Measurements from ENCODE around the gene PLCB1.

The PLCB1 gene

DNA sequence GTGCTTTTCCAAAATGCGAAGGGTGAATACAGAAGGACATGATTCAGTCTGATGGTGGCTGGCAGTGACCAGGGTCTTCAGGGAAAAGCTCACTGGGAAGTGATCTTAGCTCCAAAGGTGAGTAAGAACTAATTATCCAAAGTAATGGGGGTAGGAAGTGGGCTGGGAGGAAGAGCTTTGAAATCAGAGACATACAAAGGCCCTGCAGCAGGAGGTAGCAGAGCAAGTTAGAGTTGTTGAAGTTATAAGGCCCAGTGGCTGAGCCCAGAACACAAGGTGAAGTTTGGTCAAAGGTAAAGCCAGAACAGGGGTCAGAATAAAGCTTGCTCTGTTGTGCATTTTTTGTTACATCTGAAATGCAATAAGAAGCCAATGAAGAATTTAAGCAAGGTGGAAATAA, 81.2 kb downstream of the PLCB1 start:
- H3K27me3 ChIP-seq (ENCODE audit: insufficient read depth, low read length) = no peaks in the 10 kb centered on the region
- H3K36me3 ChIP-seq (ENCODE audit: insufficient read depth, low read length) = no peaks in the 10 kb centered on the region
- H3K4me3 ChIP-seq (ENCODE audit: low read length) = no peak overlapping the region
- H3K4me1 ChIP-seq (ENCODE audit: insufficient read depth, low read length) = peaks cover 15% of the 10 kb centered on the region
- no peaks in the 10 kb centered on the region for H3K9me3 ChIP-seq (ENCODE audit: low read length)
- no peak overlapping the region for H2AFZ ChIP-seq (ENCODE audit: low read depth, low read length)

DNA sequence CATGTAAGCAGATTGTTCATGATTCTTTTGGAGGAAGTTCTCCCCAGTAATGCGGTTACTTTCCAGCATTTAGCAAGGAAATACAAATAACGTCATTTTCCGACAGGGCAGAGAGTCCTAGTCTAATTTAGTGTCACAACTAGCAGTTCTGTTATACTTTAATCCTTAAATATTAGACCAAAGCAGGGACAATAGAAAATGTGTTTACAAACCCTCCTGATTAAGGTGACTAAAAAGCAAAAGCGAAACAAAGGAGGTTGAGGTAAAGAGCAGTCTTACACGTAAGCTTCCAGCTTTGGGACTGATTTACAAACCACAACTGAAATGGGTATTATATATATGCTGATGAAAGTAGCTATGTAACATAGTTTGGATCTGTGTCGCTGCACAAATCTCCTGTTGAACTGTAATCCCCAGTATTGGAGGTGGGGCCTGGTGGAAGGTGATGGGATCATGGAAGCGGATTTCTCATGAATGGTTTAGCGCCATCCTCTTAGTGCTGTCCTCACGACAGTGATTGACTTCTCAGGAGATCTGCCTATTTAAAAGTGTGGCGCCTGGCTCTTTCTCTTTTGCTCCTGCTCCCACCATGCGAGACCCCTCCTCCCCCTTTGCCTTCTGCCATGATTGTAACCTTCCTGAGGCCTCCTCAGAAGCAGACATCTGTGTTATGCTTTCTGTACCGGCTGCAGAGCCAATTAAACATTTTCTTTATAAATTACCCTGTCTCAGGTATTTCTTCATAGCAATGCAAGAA, 81.9 kb downstream of the PLCB1 start:
- no peaks in the 10 kb centered on the region for H3K36me3 ChIP-seq (ENCODE audit: insufficient read depth, low read length)
- H3K9me3 ChIP-seq (ENCODE audit: low read length) = no peaks in the 10 kb centered on the region
- H2AFZ ChIP-seq (ENCODE audit: low read depth, low read length) = no peak overlapping the region
- H3K4me3 ChIP-seq (ENCODE audit: low read length) = no peak overlapping the region
- no peaks in the 10 kb centered on the region for H3K27me3 ChIP-seq (ENCODE audit: insufficient read depth, low read length)
- H3K4me1 ChIP-seq (ENCODE audit: insufficient read depth, low read length) = peaks cover 12% of the 10 kb centered on the region

DNA sequence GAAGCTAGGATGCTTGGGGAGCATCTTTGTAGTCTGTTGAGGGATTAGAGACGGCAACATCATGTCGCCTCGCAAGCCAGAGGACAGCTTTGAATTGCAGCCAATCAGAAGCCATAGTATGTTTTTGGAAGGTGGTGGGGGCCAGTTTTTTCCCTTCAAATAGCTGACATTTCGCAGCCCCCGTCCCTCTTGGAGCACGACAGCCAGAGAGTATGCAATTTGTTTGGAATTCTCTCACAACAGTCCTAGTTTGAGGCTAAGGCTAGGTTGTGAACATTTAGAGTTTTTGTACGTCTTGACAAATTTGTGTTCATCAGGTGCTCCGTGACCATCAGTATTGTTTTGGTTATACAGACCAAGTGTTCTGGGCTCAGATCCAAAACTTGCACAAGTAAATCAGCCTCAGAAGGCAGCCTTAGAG, 83.3 kb downstream of the PLCB1 start:
- Histone ChIP-seq H3K27me3 (ENCODE audit: insufficient read depth, low read length) (no peaks in the 10 kb centered on the region), H3K9me3 (ENCODE audit: low read length) (no peaks in the 10 kb centered on the region), H3K4me3 (ENCODE audit: low read length) (no peak overlapping the region), H2AFZ (ENCODE audit: low read depth, low read length) (no peak overlapping the region), H3K4me1 (ENCODE audit: insufficient read depth, low read length) (peaks cover 9% of the 10 kb centered on the region), H3K36me3 (ENCODE audit: insufficient read depth, low read length) (no peaks in the 10 kb centered on the region)

DNA sequence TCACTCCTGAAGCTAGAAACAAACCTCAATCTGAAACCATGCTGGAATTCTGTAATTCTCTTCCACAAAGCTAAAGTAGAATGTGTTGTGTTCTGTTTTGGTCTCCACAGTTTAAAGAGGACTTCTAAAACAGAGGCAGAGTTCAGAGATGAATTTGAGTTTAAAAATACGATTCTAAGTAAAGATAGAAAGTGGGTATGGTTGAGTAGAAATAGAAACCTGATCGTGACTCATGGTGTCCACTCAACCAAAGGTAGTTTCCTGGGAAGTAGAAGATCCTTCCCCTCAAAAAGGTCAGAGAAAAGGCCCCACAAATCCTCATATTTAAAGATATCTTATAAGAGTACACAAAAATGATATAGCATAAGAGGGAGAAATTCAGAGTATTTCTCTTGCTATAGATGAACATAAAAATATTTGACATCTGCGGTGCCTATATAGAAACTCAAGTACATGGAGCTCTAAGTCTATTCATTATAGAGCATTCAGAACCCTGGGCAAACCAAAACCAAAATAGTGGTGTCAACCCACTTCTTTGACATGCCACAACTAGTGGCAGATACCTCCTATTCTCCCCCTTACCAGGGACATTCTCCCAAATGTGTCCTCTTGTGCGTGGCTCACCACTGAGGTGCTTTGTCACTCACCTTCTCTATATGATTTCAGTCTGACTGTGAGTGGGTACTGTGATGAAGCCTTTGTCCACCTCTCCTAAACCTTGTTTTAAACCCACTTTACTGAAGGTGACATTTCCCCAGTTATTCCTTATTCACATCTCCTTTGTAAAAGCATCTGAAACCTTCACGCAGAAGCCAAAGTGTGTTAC, 84.5 kb downstream of the PLCB1 start:
- no peak overlapping the region for H2AFZ ChIP-seq (ENCODE audit: low read depth, low read length)
- peaks cover 9% of the 10 kb centered on the region for H3K4me1 ChIP-seq (ENCODE audit: insufficient read depth, low read length)
- H3K4me3 ChIP-seq (ENCODE audit: low read length) = no peak overlapping the region
- no peaks in the 10 kb centered on the region for H3K27me3 ChIP-seq (ENCODE audit: insufficient read depth, low read length)
- H3K36me3 ChIP-seq (ENCODE audit: insufficient read depth, low read length) = no peaks in the 10 kb centered on the region
- H3K9me3 ChIP-seq (ENCODE audit: low read length) = no peaks in the 10 kb centered on the region

DNA sequence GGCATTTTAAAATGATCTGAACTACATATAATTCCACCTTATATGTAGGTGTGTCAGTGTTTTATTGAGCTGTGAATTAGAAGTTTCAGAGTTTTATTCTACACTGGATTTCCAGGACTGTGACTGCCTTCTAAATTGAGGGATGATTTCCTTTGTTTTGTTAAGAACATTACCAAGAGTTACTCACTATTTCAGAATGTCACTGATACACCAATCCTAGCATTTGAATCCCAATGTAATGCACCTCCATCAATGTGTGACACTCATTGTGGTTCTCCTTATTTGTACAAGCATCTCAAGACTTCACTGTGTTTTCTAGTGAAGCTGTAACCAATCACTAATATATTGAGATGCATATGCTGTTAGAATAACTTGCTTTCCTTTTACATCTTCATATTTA, 86.8 kb downstream of the PLCB1 start:
- Histone ChIP-seq H3K27me3 (ENCODE audit: insufficient read depth, low read length) (no peaks in the 10 kb centered on the region), H3K9me3 (ENCODE audit: low read length) (no peaks in the 10 kb centered on the region), H3K36me3 (ENCODE audit: insufficient read depth, low read length) (no peaks in the 10 kb centered on the region), H3K4me1 (ENCODE audit: insufficient read depth, low read length) (peaks cover 9% of the 10 kb centered on the region), H2AFZ (ENCODE audit: low read depth, low read length) (no peak overlapping the region), H3K4me3 (ENCODE audit: low read length) (no peak overlapping the region)

DNA sequence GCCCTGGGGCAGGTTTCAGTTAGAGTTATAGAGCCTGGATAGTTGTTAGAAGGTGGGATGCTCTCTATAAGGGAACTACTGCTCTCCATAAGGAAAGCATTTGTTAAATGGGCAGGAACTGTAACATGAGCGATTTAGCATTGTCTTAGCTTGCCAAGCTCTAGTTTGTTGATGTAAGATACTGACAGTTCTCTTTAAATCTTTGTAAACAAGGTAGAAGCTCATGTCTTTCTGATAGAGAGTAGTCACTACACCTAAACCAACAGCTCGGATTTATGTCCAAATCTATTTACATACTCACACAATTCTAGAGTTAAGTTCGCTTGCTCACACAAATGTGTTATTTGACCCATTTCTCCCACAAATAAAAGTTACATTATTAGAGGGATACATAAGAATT, 87.3 kb downstream of the PLCB1 start:
- H3K4me1 ChIP-seq (ENCODE audit: insufficient read depth, low read length) = peaks cover 9% of the 10 kb centered on the region
- no peaks in the 10 kb centered on the region for H3K36me3 ChIP-seq (ENCODE audit: insufficient read depth, low read length)
- H3K27me3 ChIP-seq (ENCODE audit: insufficient read depth, low read length) = no peaks in the 10 kb centered on the region
- no peaks in the 10 kb centered on the region for H3K9me3 ChIP-seq (ENCODE audit: low read length)
- H2AFZ ChIP-seq (ENCODE audit: low read depth, low read length) = no peak overlapping the region
- H3K4me3 ChIP-seq (ENCODE audit: low read length) = no peak overlapping the region

DNA sequence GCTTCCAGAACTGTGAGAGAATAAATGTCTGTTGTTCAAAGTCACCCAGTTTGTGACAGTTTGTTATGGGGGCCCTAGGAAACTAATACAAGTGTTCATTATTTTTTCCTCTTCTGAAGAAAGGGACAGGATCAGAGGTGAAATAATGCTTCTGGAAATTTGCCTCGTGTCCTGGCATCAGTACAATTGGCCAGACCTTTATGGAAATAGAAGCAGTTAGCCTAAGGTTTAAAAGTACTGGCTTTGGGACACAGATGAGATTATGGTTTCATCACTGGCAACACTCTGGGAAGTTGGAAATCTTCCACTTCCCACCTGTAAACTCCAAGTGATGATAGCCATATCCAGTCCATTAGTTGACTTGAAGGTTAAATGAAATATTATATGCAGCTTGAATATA, 88.7 kb downstream of the PLCB1 start:
- no peaks in the 10 kb centered on the region for H3K9me3 ChIP-seq (ENCODE audit: low read length)
- no peaks in the 10 kb centered on the region for H3K27me3 ChIP-seq (ENCODE audit: insufficient read depth, low read length)
- no peak overlapping the region for H2AFZ ChIP-seq (ENCODE audit: low read depth, low read length)
- H3K4me3 ChIP-seq (ENCODE audit: low read length) = no peak overlapping the region
- H3K36me3 ChIP-seq (ENCODE audit: insufficient read depth, low read length) = no peaks in the 10 kb centered on the region
- H3K4me1 ChIP-seq (ENCODE audit: insufficient read depth, low read length) = no peaks in the 10 kb centered on the region

DNA sequence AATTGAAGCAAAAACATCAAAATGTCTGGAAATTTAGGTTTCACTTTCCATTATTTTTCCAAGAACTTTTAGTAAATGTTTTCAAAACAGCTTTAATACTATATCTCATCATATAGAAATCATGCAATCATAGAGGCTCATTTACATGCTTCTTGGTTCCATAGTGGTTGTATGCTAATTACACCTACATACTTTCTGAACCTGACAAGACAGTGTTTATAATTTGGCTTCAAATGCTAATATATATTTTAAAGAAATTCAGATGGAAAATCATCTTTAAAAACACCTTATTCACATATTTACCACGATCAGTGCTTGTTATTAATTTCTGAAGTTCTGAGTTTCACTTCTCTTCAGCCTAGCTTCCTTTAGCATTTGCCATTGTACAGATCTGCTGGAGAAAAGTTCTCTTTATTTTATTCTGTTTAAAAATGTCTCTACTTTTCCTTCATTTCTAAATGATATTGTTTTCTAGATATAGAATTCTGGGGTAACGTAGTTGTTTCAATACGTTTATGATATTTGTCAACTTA, 89.9 kb downstream of the PLCB1 start:
- Histone ChIP-seq H3K9me3 (ENCODE audit: low read length) (no peaks in the 10 kb centered on the region), H2AFZ (ENCODE audit: low read depth, low read length) (no peak overlapping the region), H3K4me3 (ENCODE audit: low read length) (no peak overlapping the region), H3K36me3 (ENCODE audit: insufficient read depth, low read length) (no peaks in the 10 kb centered on the region), H3K27me3 (ENCODE audit: insufficient read depth, low read length) (no peaks in the 10 kb centered on the region), H3K4me1 (ENCODE audit: insufficient read depth, low read length) (no peaks in the 10 kb centered on the region)

DNA sequence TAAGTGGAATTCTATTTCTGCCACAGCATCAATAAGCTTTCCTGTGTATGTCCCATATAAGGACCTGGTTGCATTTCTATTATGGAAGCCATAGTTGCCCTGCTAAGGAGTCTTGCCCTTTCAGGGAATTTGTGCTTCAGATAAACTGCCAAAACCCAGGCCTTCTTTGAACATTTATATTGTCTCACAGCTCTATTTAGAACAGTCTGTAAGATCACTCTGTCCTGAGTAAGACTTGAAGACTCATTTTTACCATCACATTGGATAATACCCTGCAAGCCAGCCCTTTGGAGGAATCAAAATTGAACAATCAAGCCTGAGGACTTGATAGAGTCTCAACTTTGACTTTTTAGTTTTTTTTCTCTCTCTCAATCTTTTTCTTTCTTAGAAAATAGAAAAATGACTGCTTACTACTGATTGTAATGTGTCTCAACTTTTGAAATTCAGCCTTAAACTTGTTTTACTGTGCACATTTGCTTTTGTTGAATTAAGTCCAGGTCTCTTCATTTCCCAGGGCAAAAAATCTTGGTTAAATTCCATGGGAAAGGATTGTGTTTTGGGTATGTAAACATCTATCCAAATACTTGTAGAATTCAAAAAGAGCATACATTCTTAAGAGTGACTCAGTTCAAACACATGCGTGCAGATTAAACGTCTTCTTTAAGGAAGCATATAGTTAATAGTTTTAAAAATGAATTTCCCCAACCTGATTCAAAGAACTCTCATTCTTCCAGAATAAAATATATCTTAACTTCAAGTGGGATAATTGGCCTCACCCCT, 91.2 kb downstream of the PLCB1 start:
- Histone ChIP-seq H3K36me3 (ENCODE audit: insufficient read depth, low read length) (no peaks in the 10 kb centered on the region), H2AFZ (ENCODE audit: low read depth, low read length) (no peak overlapping the region), H3K27me3 (ENCODE audit: insufficient read depth, low read length) (no peaks in the 10 kb centered on the region), H3K4me3 (ENCODE audit: low read length) (no peak overlapping the region), H3K9me3 (ENCODE audit: low read length) (no peaks in the 10 kb centered on the region), H3K4me1 (ENCODE audit: insufficient read depth, low read length) (no peaks in the 10 kb centered on the region)

DNA sequence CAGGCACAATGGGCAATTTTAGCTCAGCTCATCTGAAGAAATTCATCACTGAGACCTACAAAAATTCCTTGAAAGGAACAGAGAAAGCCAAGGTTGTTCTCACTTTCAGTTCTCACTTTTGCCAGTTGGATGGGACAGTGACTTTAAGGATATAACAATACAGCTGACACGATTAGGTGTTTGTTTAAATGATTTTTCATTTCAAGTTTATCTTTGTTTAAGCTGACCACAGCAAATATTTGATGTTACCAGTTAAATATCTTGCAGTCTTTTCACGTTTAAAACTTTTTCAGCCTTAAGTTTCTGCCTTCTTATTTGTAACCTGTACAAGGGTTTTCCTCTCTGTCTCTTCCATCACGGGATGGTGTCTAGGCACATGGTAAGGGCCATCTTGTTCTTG, 93.6 kb downstream of the PLCB1 start:
- Histone ChIP-seq H3K36me3 (ENCODE audit: insufficient read depth, low read length) (no peaks in the 10 kb centered on the region), H3K9me3 (ENCODE audit: low read length) (no peaks in the 10 kb centered on the region), H3K4me3 (ENCODE audit: low read length) (no peak overlapping the region), H3K27me3 (ENCODE audit: insufficient read depth, low read length) (no peaks in the 10 kb centered on the region), H3K4me1 (ENCODE audit: insufficient read depth, low read length) (no peaks in the 10 kb centered on the region), H2AFZ (ENCODE audit: low read depth, low read length) (no peak overlapping the region)

DNA sequence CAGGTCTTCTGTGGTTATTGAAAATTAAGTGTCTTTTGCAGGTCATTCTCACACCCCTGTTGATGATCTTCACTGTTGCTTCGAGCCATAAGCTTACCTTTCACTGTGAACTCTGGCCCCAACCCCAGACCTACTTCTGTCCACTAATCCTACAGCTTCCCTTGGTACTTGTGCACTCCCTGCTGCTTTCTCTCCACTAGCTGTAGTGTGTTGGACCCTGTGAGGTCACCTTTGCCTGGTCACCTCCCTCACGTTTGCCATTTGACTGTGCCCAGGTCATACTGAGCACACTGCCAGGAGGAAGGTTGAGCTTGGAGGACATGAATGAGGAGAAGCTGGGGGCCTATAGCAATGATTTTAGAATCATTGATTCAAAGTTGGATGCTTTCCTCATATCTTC, 94.0 kb downstream of the PLCB1 start:
- Histone ChIP-seq H2AFZ (ENCODE audit: low read depth, low read length) (no peak overlapping the region), H3K9me3 (ENCODE audit: low read length) (no peaks in the 10 kb centered on the region), H3K27me3 (ENCODE audit: insufficient read depth, low read length) (no peaks in the 10 kb centered on the region), H3K4me3 (ENCODE audit: low read length) (no peak overlapping the region), H3K36me3 (ENCODE audit: insufficient read depth, low read length) (no peaks in the 10 kb centered on the region), H3K4me1 (ENCODE audit: insufficient read depth, low read length) (no peaks in the 10 kb centered on the region)

DNA sequence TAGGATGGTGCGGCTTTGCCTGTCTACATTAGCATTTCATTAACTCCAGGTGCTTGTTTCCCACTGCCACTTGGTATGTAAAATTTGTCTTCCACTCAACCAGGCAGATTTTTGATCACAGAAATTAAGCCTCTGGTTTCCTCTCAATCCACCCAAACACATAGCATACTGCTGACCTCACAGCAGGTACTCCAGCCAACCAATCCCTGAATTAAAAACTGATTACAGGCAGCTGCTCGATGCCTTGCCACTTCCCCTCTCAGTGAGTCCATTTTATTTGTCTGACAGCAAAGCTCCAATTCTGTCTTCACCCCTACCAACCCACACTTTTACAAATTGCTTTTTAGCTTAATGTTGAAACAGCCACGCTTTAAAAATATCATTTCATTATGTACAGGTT, 95.2 kb downstream of the PLCB1 start:
- H3K27me3 ChIP-seq (ENCODE audit: insufficient read depth, low read length) = no peaks in the 10 kb centered on the region

DNA sequence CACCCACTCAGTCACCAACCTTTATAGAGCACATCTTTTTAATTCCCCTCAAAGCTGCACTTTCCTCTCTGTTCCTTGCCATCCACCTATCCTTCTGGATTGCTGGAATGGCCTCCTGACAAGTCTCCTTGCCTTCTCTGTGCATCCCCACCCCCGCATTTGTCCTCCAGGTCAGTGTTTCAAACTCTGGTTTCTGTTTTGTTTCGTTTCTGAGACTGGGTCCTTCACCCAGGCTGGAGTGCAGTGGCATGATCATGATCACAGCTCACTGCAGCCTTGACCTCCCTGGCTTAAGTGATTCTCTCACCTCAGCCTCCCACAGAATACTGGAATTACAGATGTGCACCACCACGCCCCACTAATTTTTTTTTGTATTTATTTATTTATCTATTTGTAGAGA, 96.2 kb downstream of the PLCB1 start:
- peaks cover 2% of the 10 kb centered on the region for H3K9me3 ChIP-seq (ENCODE audit: low read length)
- H3K4me3 ChIP-seq (ENCODE audit: low read length) = no peak overlapping the region
- no peak overlapping the region for H2AFZ ChIP-seq (ENCODE audit: low read depth, low read length)
- H3K4me1 ChIP-seq (ENCODE audit: insufficient read depth, low read length) = no peaks in the 10 kb centered on the region
- H3K27me3 ChIP-seq (ENCODE audit: insufficient read depth, low read length) = no peaks in the 10 kb centered on the region
- no peaks in the 10 kb centered on the region for H3K36me3 ChIP-seq (ENCODE audit: insufficient read depth, low read length)

More for the DNA sequence above, 95.2 kb downstream of the PLCB1 start:
- Histone ChIP-seq H2AFZ (ENCODE audit: low read depth, low read length) (no peak overlapping the region), H3K4me1 (ENCODE audit: insufficient read depth, low read length) (no peaks in the 10 kb centered on the region), H3K4me3 (ENCODE audit: low read length) (no peak overlapping the region), H3K9me3 (ENCODE audit: low read length) (no peaks in the 10 kb centered on the region), H3K36me3 (ENCODE audit: insufficient read depth, low read length) (no peaks in the 10 kb centered on the region)

All from neuron (in vitro differentiated cells).